GM19438 (cell line): ENCODE measurements around the gene JCAD.
"Not testable (repeated sequence)": the region's sequence is repeated elsewhere in the genome, so short reads cannot be mapped to it uniquely, and the experiment has no call there.

Experiments used
- ATAC-seq: cut with Tn5 transposase; IDR thresholded peaks from one replicate; pipeline ENCODE4 v1.9.1; 2021; ENCODE audit warnings: low read depth; ENCODE audit not compliant: unreplicated experiment

Gene JCAD

DNA sequence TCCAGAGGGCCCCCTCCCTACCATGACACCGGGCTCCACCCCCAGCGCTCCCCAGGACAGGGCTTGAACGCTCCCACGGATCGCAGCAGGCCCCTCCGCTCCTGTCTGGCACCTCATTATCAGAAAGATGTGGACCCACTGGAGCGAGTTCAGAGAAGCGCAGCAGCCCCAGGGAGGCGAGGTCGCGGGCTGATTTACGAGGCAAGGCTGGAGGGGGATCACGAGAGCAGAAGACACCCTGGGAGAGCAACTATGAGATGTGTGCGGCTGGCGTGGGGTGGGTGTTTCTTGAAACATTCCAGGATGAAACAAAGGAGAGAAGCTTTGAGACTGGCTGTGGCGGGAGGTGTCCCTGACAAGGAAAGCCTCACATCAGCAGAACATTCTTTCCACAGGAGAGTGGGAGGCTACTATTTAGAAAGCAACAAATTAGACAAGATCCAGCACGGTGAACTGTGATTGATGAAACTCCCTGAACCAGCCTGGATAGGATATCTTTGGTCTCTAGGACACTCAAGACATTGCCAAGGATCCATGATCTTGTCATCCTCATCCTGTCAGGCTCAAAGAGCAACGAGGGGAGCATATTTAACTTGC is 66.0 kb downstream of the JCAD start:
- ATAC-seq, result no peak

DNA sequence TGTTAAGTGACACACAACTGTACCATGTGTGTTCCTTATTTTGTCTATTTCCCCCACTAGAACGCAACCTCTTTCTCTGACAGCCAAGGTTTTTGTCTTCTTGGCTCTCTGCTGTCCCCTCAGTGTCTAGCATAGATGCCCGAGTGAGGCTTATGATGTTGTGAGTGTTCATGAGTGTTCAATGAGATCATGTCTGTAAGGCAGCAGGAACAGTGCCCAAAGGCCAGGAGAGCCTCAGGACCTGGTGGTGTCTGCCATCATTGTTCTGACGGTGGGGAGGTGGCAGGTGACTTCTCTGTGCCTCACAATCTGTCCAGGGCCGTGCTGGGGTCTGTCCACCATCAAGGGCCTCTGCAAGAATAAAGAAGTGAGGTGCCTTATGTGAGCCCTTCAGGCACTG is 66.5 kb downstream of the JCAD start:
- ATAC-seq, result no peak

DNA sequence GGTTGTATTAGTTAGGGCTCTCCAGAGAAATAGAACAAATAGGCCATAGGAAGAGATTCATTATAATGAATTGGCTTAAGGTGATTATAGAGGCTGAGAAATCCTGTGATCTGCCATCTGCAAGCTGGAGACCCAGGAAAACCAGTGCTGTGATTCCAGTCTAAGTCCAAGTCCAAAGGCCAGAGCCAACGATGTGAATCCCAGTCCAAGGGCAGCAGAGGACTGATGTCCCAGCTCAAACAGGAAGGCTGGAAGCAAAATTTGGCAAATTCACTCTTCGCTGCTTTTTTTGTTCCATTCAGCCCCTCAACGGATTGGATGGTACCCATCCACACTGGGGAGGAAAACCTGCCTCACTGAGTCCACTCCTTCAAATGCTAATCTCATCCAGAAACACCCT is 68.0 kb downstream of the JCAD start:
- ATAC-seq, result no peak

DNA sequence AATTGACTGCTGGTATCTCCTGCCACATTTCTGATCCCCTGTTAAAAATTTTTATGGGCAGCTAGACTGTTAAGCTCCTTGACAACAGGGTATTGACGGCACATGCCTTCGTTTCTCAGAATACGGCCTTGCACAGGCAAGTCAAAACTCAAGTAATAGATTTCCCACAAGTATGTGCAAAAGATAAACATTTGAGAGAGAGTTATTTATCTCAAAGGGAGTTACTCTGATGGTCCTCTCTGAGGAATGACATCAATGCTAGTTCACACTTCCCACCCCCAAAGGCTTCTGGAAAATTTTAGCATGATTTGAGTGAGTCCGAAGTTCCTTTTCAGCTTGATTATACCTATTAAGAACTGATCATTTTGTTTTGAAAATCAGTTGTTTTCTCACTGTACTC is 71.9 kb downstream of the JCAD start:
- ATAC-seq, result no peak

DNA sequence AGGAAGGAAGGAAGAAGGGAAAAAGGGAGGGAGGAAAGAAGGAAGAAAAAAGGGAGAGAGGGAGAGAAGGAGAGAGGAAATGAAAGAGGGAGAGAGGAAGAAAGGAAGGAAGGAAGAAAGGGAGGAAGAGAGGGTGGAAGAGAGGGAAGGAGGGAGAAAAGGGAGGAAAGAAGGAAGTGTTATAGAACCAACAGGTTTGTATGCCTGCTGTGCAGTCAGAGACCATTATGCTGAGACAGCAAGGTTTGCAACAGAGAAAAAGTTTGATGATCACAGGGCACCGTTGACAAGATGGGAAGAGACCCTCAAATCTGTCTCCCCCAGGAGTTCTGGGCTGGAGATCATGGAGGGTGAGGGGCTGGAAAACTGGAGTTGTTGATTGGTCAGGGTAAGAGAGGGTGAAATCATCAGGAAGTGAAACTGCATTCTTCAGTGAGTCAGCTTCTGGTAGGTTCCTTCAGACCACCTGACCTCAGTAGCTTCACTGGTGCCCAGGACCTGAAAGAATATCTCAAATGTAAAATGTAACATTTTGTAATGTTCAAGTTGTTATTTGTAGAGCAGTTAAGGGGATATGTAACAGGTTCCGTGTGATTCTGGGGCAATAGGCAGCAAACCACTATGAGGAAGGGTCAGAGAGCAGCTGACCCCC is 76.3 kb downstream of the JCAD start:
- ATAC-seq, result no peak

DNA sequence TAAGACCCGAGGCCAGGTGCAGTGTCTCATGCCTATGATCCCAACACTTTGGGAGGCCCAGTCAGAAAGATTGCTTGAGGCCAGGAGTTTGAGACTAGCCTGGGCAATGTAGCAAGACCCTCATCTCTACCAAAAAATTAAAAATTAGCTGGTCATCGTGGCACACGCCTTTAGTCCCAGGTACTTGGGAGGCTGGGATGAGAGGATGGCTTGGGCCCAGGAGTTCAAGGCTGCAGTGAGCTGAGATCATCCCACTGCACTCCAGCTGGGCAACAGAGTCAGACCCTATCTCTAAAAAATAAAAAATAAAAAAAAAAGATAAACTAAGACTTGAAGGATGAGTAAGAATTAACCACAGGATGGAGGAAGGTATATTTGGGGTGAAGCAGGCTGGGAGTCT is 77.9 kb downstream of the JCAD start:
- ATAC-seq, result no peak

DNA sequence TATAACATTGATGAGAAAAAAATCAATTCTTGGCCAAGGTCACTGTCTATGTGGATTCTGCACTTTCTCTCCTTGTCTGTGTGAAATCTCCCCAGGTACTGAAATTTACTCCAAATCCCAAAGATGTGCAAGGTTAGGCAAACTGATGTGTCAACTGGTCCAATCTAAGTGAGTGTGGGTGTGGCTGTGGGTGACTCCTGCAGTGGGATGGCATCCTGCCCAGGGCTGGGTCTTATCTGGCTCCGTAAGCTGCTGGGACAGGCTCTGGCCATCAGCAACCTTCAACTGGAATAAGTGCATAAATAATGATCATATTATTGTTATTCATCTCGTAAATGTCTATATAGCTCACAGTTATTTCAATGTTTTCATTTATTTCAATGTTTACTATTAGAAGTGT is 79.3 kb downstream of the JCAD start:
- no peak for ATAC-seq

DNA sequence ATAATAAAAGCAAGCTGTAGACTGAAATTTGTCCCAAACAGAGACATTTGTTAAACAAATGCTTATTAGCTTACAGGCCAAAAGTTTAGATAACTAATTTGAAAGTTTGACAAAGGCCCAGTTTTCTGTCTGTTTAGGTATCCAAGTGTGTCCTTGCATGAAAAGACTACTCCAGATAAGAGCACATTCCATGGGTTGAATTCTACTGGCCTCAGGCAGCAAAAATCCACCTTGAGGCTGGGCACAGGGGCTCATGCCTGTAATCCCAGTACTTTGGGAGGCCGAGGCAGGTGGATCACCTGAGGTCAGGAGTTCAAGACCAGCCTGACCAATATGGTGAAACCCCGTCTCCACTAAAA is 80.0 kb downstream of the JCAD start:
- not testable (repeated sequence) for ATAC-seq

DNA sequence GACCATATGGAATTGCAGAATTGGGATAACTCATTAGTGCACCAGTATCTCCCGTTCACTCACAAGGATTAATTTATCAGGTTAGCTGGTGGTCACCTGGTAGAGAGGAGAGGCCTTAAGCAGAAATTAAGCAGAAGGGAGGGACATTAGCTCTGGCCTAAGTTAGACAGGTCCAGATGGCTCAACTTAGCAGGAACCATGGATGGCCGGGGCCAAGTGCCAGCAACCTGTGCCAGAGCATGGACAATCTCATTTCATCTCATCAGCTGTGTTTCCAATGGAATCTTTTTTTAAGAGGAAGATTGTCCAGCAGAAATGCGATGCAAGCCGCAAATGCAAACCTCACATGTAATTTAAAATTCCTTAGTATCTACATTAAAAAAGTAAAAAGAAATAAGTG is 82.2 kb downstream of the JCAD start:
- no peak for ATAC-seq

DNA sequence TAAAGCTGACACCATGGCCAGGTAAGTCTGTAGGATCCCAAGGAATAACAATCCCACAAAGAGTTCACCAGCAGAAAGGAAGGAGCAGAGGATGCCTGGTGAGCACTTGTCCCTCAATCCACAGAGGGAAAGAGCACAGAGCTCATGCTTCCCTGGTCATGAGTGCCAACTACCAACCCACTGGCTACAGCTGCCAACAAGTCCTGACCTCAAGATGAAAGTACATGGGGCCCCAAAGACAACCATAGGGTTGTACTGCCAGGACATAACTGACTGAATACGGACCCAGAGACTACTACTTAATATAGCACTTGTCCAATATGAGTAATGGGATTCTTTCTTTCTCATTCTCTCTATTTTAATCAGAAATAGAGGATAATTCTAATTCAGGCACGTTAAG is 83.3 kb downstream of the JCAD start:
- no peak for ATAC-seq

DNA sequence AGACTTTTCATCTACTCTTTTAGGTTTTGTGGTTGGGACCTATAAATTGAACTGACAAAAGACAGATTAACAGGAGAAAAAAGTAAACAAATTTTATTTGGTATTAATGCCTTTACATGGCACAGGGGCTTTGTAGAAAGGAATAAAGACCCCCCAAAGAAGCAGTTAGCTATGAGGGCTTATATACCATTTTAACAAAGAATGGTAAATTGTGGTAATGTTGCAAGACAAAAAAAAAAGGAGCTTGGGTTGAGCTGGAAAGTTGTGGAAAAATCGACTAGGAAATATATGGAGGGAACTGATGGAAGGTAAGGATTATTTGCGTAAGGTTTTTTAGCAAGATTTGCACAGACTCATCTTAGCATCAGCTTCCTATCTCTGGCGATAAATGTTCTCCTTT is 84.6 kb downstream of the JCAD start:
- ATAC-seq, result no peak

DNA sequence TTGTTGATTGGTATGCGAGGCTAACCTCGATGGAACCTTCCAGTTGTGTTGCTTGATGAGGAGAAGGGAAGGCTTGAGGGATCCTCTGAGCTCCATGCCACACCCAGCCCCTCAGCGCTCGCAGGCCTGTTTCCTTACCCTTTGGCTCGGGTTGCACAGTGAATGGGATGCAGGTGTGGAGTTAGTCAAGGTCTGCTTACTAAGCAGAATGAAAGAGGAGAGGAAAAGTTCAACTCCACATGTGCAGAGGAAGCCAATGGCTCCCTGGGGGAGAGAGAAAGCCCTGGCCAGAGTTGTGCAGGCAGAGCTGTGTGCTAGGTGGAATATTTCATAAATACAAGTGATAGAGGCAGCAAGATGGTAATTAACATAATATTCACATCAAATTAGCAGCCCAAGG is 85.5 kb downstream of the JCAD start:
- ATAC-seq, result no peak

DNA sequence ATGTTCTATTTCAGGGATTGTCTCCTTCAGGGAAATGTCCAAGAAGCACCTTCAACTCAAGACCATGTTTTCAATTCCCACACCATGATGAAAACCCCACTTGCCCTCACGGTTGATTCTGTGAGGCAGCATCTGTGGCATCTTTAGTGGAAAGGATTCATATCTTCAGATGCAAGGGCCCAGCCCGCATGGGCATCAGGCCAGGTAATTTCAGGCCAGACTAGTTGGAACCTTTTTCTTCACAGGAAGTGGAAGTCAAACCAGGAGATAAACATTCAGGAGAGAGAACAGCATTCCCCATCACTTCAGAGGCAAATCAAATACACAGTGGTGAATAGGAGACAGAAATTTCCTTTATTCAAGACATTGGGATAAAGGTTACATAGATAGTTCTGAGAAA is 88.8 kb downstream of the JCAD start:
- no peak for ATAC-seq

DNA sequence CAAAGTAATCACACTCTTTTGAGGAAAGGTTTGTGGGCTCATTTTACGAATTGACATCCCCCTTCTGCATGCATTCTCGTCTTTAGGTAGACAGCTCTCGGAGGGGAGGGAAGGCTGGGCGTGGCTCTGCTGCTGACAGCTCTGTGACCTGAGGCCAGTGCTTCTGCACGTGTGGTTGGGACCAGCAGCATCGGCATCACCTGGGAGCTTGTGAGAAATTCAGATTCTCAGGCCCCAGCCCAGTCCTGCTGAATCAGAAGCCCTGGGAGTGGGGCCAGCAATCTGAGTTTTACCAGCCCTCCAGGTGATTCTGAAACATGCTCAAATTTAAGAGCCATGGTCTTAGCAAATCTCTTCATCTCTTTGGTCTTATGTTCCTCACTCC is 89.4 kb downstream of the JCAD start:
- ATAC-seq, result no peak

DNA sequence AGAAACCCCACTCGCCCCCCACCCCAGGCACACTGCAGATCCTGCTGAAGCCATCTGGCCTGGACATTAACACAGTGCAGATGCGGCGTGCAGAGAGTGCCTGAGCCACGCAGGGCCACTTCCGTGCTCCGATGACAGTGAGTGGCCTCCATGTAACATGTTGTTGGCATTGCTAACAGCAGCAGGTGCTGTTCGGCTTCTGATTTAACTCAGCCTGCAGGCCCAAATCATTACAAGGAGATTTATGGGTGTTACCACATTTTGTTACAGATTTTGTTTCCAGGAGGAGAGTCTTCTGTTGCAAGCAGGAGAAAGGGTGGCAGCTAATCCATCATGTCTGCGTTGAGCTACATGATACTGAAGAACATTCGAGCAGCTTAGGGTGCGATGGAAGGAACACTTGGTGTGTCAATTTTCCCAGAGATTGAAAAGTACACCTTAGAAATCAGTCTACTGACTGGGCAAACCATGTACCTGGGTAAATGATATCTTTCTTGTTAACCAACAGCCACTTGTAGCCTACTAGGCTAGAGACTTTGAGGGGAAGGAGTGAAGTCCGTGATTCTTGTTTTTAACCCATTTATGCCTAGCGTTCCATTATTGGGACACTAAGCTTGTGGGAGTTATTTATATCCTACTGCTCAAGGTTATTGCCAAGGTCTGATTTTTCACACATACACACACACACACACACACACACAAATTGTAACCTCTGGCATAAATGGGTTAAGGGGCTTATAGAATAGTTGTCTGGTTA is 90.0 kb downstream of the JCAD start:
- no peak for ATAC-seq

DNA sequence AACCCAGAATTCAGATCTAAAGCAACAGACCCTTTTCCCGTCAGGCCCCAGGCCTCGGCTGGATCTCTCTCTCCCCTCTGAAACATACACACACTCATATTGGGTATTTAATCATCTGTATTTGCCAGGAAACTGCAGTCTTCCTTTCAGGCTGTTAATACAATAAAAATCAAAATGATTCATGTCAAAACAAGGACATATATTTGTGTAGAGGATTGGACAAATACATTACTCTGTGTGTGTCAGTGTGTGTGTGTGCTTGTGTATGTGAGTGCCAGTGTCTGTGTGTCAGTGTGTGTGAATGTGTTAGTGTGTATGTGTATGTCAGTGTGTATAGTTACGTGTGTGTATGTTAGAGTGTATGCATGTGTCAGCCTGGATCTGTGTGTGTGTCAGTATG is 90.8 kb downstream of the JCAD start:
- no peak for ATAC-seq

DNA sequence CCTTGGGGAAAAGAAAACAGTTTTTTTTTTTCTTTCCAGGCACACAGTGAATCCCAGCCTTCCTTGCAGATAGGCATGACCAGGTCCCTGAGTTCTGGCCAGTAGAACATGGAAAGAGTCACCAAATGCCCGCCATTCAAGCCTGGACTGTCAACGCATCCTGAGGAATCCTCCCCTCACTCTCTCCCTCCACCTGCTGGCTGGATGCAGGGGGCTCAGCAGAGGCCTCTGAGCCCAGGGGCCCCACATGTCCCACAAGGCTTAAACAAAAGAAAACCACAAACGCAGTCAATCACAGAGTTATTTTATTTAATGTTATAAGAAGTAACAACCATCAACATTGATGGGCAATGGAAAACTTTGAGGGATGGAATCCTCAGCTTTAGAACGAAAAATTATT is 93.1 kb downstream of the JCAD start:
- ATAC-seq, result no peak
